GM08714 (cell line): ENCODE results near the gene ELAC2.

Experiments used
- H3K4me3 ChIP-seq: fragments of 200-500 bp; sonication (Bioruptor generic); 2 replicates; pipeline ENCODE4 v1.5.1; 2014; ENCODE audit warnings: mild to moderate bottlenecking, low read length, inconsistent platforms
- ZNF274 ChIP-seq: IDR thresholded peaks from 2 replicates; pipeline ENCODE4 v1.6.1; 2012; ENCODE audit warnings: mild to moderate bottlenecking, low read depth, low read length

The ELAC2 gene, protein sequence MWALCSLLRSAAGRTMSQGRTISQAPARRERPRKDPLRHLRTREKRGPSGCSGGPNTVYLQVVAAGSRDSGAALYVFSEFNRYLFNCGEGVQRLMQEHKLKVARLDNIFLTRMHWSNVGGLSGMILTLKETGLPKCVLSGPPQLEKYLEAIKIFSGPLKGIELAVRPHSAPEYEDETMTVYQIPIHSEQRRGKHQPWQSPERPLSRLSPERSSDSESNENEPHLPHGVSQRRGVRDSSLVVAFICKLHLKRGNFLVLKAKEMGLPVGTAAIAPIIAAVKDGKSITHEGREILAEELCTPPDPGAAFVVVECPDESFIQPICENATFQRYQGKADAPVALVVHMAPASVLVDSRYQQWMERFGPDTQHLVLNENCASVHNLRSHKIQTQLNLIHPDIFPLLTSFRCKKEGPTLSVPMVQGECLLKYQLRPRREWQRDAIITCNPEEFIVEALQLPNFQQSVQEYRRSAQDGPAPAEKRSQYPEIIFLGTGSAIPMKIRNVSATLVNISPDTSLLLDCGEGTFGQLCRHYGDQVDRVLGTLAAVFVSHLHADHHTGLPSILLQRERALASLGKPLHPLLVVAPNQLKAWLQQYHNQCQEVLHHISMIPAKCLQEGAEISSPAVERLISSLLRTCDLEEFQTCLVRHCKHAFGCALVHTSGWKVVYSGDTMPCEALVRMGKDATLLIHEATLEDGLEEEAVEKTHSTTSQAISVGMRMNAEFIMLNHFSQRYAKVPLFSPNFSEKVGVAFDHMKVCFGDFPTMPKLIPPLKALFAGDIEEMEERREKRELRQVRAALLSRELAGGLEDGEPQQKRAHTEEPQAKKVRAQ

DNA sequence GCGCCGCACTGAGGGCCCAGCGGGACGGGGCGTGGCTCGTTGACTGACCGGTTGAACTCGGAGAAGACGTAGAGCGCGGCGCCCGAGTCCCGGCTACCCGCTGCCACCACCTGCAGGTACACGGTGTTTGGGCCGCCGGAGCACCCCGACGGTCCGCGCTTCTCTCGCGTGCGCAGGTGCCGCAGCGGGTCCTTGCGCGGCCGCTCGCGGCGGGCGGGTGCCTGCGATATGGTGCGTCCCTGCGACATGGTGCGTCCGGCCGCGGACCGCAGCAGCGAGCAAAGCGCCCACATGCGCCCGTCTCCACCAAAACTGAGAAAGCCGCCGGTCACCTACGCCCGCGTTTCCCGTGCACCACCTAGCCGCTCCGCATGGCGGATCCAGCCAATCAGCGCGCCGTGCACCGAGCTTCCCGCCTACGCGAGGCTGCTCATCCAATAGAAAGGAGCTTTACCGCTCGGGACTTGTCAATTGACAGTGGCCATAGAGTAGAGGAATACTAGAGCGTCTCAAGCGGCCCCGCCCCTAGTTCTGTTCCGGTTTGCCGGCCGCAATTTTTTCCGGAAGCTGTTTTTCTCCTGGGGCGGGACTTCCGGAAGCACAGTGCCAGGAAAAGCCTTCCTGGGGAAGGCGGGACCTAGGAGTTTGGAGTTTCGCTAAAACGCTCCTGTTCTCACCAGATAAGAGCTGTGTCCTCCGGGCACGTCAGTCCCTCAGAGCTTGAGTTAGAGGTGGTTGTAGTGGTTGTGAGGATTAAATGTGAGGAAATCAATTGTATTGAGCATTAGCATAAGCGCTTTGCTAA, at the start of gene ELAC2:
ELAC2 (minus strand) TSS at position 373 of the 805 bp plus-strand sequence; CDS start at position 293, 80 bp downstream.
- H3K4me3 ChIP-seq: peak within 1 kb of the TSS; percentile 76
- no peak for TF ChIP-seq ZNF274

DNA sequence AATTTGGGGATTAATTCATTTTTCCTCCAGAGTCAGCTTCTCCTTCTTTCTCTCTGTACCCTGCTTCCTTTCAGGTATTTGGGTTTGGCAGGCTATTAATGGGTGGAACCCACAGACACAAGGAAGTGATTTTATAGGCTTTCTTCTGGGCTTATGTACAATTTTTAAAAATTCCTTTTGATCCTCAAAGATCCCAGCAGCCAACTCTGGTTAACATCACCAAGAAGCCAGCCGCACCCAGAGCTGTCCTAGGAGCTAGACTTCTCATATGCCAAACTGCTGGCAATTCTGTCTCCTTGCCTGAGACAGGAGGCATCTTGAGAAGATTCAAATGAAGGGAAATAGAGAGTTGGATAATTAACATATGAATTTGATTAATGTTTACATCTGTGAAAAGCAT, 47.2 kb upstream of the ELAC2 start:
- TF ChIP-seq ZNF274: no peak
- no peak overlapping the region for H3K4me3 ChIP-seq

DNA sequence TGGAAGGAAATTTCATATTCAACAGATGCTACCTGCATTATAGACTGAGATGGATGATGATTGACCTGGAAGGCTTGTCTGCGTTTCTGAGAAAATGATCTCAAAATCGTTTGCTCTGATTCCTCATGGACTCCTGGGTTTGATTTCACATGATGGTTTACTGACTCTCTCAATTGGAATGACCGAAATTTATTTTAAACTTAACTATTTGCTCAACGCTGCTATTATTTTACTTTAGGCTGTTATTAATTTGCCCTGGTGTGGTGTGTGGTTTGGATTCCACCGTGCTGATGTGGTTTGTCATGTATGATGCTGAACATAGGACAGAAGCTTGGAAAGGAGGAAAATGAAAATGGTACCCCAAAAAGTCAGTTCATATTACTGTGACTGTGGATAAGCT, 37.3 kb upstream of the ELAC2 start:
- TF ChIP-seq ZNF274: no peak
- H3K4me3 ChIP-seq: no peak overlapping the region

DNA sequence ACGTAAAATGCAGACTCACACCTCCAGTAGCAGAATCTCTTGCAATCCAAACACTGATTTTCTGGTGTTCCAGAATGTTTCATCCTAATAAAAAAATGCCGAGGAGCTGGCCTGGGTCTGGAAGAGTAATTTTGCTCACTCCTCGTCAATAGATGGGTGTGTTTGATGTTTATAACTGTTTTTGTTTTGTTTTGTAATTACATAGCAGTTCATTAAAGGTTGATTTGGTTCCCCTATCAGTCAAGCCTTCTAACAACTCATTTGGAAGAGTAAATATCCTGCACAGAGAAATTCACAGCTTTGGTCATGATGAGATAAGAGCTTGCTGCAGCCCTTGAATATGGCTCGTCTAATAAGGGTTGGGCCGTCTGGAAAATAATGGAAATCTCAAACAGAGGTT, 36.8 kb upstream of the ELAC2 start:
- TF ChIP-seq ZNF274: no peak
- H3K4me3 ChIP-seq: no peak overlapping the region

DNA sequence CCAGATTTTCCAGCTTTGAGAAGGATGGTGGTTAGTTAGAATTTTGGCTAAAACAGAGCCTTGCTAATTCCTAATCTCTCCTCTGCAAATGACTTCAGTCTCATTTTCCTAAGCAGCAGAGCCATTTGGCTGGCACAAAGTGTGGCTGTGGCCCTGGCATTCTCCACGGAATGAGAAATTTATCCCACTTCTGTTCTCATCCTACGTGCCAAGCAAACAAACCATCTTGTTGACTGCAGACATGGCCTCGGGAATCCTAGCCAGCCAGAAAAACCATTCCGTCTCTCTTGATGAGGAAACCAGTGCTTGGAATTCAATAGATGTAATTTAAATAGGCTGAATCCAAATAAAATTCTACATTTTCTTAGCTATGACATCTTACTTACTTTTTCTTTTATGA, 34.1 kb upstream of the ELAC2 start:
- no peak for TF ChIP-seq ZNF274

DNA sequence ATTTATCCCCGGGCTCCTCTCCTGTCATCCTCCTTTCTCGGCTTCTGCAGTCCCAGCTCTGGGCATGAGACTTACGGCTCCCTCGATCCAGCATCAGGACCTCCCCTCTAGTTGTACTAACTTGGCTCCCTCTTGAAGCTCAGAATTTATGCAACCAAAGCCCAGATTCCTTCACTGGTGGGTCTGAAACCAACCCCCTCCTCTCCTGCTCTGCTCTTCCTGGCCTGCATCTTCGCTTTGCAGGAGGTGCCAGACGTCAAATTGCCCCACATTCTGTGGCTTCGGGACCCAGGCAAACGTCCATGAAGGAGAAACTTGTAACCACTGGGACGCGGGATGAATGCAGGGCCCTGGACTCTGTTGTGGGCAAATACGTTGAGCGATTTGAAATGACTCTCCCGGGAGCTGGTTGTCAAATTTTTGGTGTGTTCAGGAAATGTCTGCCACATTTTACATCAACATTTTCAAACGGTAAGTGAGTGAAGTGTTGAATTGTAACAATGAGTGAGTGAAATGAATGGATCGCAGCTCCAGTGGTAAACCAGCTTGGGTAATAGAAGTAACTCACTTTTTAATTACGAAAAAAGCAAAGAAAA, 29.3 kb upstream of the ELAC2 start:
- no peak for TF ChIP-seq ZNF274
- no peak overlapping the region for H3K4me3 ChIP-seq

More for the DNA sequence above, 34.1 kb upstream of the ELAC2 start:
- H3K4me3 ChIP-seq: no peak overlapping the region

DNA sequence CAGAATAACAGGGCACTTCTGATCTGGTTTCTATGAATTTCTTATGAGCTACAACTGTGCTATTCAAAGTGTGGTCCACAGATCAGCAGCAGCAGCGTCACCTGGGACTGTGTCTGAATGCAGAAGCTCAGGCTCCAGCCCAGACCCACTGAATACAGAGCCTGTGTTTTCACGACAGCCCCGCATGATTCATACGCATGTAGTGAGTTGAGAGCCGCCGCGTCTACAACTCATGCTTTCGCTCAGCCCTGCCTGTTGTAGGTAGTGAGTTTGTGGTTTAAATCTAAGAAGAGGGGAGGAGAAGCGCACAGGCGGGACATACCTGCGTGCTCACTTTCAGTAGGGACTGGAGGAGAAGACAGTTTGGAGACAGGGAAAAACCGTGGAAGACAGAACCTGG, 28.5 kb upstream of the ELAC2 start:
- TF ChIP-seq ZNF274: no peak
- H3K4me3 ChIP-seq: no peak overlapping the region

DNA sequence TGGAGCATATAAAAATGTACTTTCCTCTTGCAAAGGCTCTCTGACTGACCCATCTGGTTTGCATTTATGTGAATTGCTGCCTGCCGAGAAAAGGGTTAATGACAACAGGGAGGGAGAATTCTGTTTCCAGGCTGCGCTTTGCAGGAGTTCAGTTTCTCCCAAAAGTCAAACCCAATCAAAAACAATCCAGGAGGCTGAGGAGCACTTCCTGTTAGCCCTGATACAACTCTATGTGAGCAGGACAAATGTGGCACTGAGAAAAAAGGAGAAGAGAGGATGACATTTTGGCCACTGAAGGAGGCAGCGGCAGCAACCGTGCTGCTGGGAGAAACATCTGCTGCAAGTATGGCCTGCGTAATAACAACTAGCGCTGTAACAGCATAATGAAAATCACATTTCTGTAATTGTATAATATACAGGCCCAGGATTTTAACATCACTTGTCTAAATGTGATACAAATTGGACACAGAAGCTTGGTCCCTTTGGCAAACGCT, 26.8 kb upstream of the ELAC2 start:
- no peak for TF ChIP-seq ZNF274
- no peak overlapping the region for H3K4me3 ChIP-seq

DNA sequence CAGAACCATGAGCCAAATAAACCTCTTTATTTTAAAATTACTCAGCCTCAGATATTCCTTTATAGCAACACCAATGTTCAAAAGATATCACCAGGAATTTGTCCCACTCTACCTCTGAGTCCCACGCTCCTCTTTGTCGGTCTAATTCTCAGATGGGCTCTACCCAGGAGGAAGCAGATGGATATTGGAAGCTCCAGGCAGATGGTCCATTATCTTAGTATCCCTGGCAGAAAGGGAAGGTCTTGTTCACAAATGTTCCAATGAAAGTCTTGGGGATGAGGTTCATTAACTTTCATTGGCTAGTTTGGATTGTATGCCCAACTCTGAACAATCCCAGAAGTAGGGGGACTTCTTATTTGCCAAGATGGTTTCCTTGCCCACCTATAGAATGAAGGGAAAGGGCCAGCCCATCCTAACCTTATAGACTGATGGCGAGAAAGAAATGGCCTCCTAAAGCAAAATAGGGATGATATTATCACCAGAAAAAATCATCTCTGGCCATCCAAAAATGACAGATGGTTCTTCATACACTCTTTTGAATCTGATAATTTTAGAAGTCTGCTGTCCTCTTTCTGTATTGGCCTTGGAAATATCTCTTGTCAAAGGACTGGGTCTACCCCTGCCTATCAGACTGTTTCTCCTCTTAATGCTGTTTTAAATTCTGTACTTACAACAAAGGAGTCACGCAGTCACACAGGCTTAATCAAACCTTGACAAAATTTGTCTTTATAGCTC, 21.3 kb upstream of the ELAC2 start:
- TF ChIP-seq ZNF274: no peak
- H3K4me3 ChIP-seq: no peak overlapping the region

DNA sequence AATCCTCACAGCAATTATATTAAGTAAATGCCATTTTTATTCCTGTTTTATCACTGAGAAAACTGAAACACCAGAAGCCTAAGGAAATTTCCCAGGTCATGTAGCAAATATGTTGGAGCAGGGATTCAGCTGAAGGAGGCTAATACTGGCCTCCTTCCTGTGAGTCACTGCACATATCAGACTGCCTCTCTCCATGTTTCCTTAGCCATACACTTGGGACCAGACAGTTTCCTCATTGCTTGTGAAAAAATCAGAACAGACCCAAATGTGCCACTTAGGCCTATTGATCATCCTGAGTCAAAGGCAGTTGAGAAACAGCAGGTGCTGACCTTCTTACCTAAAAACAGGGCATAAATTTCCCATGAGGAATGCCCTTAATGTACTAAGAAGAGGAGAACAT, 18.9 kb upstream of the ELAC2 start:
- TF ChIP-seq ZNF274: no peak
- no peak overlapping the region for H3K4me3 ChIP-seq

DNA sequence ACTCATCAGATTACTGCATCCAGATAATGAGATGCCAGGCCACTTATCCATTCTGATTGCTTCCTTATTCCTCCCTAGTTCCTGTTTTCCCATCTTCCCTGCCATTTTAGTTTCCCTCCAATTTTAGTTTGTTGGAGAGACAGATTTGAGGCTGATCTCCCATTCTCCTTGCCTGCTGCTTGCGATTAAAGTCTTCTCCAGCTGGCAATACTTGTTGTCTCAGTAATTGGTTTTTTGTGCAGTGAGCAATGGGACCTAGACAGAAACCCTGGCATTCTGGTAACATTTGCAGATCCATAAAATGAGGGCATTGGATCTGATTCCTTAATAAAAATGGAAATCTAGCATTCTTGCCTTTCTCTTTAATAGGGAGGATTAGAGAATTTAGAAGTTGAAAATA, 17.6 kb upstream of the ELAC2 start:
- no peak for TF ChIP-seq ZNF274
- no peak overlapping the region for H3K4me3 ChIP-seq

DNA sequence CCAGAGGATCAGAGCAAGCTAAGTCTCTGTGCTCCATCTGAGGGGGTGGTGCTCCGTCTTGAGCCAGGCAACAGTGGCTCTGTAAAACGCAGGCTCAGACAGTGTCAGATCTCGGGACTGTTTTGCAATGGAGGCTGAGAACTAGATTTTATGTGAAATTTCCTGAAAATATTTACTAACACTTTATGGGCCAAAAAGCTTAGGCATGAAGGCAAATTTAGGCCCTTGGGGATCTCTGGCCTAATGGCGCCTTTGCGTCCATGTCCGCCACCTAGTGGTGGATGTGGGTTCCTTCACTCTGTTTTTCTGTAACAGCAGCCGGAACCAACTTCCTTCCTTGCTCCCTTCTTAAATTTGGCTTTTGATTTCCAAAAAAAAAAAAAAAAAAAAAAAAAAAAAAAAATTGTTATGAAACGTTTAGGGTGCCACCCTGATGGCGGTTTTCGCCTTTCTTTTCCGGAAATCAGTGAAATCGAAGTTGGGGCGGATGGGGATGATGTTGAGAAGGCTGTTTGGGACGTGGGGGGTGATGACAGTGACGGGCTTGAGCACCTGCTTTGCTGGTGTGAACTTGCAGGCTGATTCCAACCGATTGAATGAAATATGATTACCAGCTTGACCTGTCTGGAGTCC, 14.0 kb upstream of the ELAC2 start:
- TF ChIP-seq ZNF274: no peak
- no peak overlapping the region for H3K4me3 ChIP-seq
